Measurements from ENCODE around the gene MYPOP. TPM values are rescaled to one million over a fixed set of nuclear protein-coding genes. Genes with fewer than 3 reads are reported as not detected.

The MYPOP gene
- total and polyA plus RNA-seq, 2 of the 13 experiments (the other 11 are each of a cell fraction or from before 2014, with no cell fraction given): 2.3 to 2.7 TPM

DNA sequence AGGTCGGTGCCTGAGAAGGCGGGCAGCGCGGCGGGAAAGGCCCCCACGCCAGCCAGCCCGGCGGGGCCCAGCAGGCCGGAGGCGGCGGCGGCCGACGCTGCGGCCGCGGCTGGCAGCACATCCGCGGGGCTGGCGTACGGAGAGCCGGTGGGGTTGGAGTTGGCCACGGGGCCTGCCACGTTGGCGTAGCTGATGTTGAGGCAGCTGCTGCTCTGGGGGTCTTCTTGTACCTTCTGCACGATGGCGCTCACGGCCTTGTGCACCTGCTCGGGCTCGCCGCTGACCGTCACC is 38.0 kb upstream of the MYPOP start (continued):
- TF ChIP-seq ARID4A (CRISPR knock-in tag; IDR thresholded peaks at IDR 0.05; ENCODE audit: borderline replicate concordance) (no peak), FIP1L1 (IDR thresholded peaks at IDR 0.05; ENCODE audit: borderline replicate concordance, insufficient read depth, low read depth, low read length) (no peak), IRF2 (CRISPR knock-in tag; IDR thresholded peaks at IDR 0.05) (no peak), ZNF501 (CRISPR knock-in tag; IDR thresholded peaks at IDR 0.05) (no peak), GLMP (CRISPR knock-in tag; IDR thresholded peaks at IDR 0.05; ENCODE audit: borderline replicate concordance) (no peak), HOXA3 (CRISPR knock-in tag; IDR thresholded peaks at IDR 0.05) (no peak)
- TF ChIP-seq, protein P1, sequence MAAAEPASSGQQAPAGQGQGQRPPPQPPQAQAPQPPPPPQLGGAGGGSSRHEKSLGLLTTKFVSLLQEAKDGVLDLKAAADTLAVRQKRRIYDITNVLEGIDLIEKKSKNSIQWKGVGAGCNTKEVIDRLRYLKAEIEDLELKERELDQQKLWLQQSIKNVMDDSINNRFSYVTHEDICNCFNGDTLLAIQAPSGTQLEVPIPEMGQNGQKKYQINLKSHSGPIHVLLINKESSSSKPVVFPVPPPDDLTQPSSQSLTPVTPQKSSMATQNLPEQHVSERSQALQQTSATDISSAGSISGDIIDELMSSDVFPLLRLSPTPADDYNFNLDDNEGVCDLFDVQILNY (CRISPR knock-in tag; conservative IDR thresholded peaks at IDR 0.05): no peak
